K562 (cell line): ENCODE results near the gene PHLDB3. TPM values are rescaled to one million over a fixed set of nuclear protein-coding genes. Genes with fewer than 3 reads are reported as not detected.

ENCODE experiments used
- CBFA2T2 ChIP-seq: fragments of 450-650 bp; conservative IDR thresholded peaks from 2 replicates; pipeline ENCODE4 v1.6.1; 2017; ENCODE audit warnings: mild to moderate bottlenecking
- CC2D1A ChIP-seq: fragments of 450-650 bp; IDR thresholded peaks from 2 replicates; pipeline ENCODE4 v1.6.1; 2017; ENCODE audit warnings: mild to moderate bottlenecking
- CCNT2 ChIP-seq: IDR thresholded peaks from 2 replicates; pipeline ENCODE4 v1.6.1; 2011; ENCODE audit warnings: borderline replicate concordance, low read depth, mild to moderate bottlenecking, moderate library complexity, mixed read lengths, low read length; ENCODE audit not compliant: insufficient read length; ENCODE audit errors: extremely low read depth
- CTBP1 ChIP-seq: fragments of 450-650 bp; IDR thresholded peaks from 2 replicates; pipeline ENCODE4 v1.6.1; 2016; ENCODE audit warnings: borderline replicate concordance
- E2F3 ChIP-seq: fragments of 250-450 bp; sonication (Bioruptor Pico); IDR thresholded peaks from 2 replicates; pipeline ENCODE4 v1.4.0; 2020; ENCODE audit warnings: mild to moderate bottlenecking
- ETV1 ChIP-seq: fragments of 450-650 bp; conservative IDR thresholded peaks from 2 replicates; pipeline ENCODE4 v1.6.1; 2016; ENCODE audit warnings: missing genetic modification characterization, control low read depth, low read depth, missing compliant biosample characterization
- GTF2F1 ChIP-seq: IDR thresholded peaks from 2 replicates; pipeline ENCODE4 v1.6.1; 2011; ENCODE audit warnings: low read depth, low read length, improper control_type of control experiment
- HNRNPK ChIP-seq: fragments of 200-400 bp; formaldehyde crosslinking; IDR thresholded peaks from one replicate; pipeline ENCODE4 v1.6.1; 2018; ENCODE audit warnings: mild to moderate bottlenecking, low read depth, low read length; ENCODE audit not compliant: poor library complexity, severe bottlenecking
- KDM4B ChIP-seq, 2 experiments: fragments of 450-650 bp in 1 of 2; sonication (generic) in 1 of 2; IDR thresholded peaks; 2 replicates each; pipeline ENCODE4 v1.6.1; 2016 to 2017; ENCODE audit warnings: borderline replicate concordance in 2 of 2, antibody characterized with exemption in 1 of 2, low read depth in 1 of 2, mild to moderate bottlenecking in 1 of 2
- POLR2G ChIP-seq: fragments of 200-400 bp; formaldehyde crosslinking; IDR thresholded peaks from 2 replicates; pipeline ENCODE4 v1.6.1; 2017; ENCODE audit warnings: low read depth, mild to moderate bottlenecking, antibody characterized with exemption, low read length, moderate library complexity
- RB1 ChIP-seq: fragments of 450-650 bp; IDR thresholded peaks from 2 replicates; pipeline ENCODE4 v1.6.1; 2017; ENCODE audit warnings: low read depth, mild to moderate bottlenecking
- SMARCE1 ChIP-seq: fragments of 450-650 bp; IDR thresholded peaks from 2 replicates; pipeline ENCODE4 v1.7.1; 2016; ENCODE audit warnings: mild to moderate bottlenecking
- XRCC5 ChIP-seq: fragments of 200-400 bp; formaldehyde crosslinking; IDR thresholded peaks from 2 replicates; pipeline ENCODE4 v1.6.1; 2017; ENCODE audit warnings: low read depth, mild to moderate bottlenecking, low read length
- ZNF561 ChIP-seq: fragments of 450-650 bp; formaldehyde crosslinking; conservative IDR thresholded peaks from 2 replicates; pipeline ENCODE4 v1.4.0; 2020; ENCODE audit warnings: mild to moderate bottlenecking, moderate library complexity
- polyA plus RNA-seq, 8 experiments: library from polyadenylated mRNA; depleted of rRNA in 4 of 8; stranded (reverse) in 5 of 8; unstranded in 3 of 8; fragments of >200 nt; fragmentation: Nextera tagmentation in 2 of 8; fragmentation: Illumina TruSeq in 1 of 8; extraction: Ambion mirVana in 2 of 8; extraction: Trizol in 1 of 8; gene quantifications; 2 replicates each; pipeline versions ENCODE4 v1.2.1 to v1.2.3, GENCODE V29; 2011 to 2014; ENCODE audit warnings: inconsistent platforms in 1 of 8, missing spikeins in 1 of 8
- total RNA-seq, 7 experiments: library from RNA; depleted of rRNA in 6 of 7; stranded (reverse); fragments of >200 nt in 6 of 7; fragmentation: Illumina TruSeq in 2 of 7; extraction: Trizol in 2 of 7; gene quantifications; 2 replicates each; pipeline versions ENCODE4 v1.2.1 to v1.2.3, GENCODE V29; 2011 to 2021; ENCODE audit warnings: low replicate concordance in 1 of 7
- TF ChIP-seq, protein P1 (sequence below): fragments of 200-800 bp; sonication (Bioruptor generic); IDR thresholded peaks from 2 replicates; pipeline ENCODE4 v1.6.1; 2017; ENCODE audit warnings: missing genetic modification characterization, missing compliant biosample characterization
- TF ChIP-seq, protein P2 (sequence below): fragments of 250-450 bp; sonication (Bioruptor Pico); IDR thresholded peaks from 2 replicates; pipeline ENCODE4 v1.5.0; 2021
- TF ChIP-seq, protein P3 (sequence below): fragments of 250-450 bp; sonication (Bioruptor Pico); IDR thresholded peaks from 2 replicates; pipeline ENCODE4 v1.5.0; 2020; ENCODE audit warnings: mild to moderate bottlenecking
- TF ChIP-seq, protein P4 (sequence below), 3 experiments: fragments of 200-800 bp in 1 of 3; fragments of 250-450 bp in 1 of 3; fragments of 450-650 bp in 1 of 3; sonication (Bioruptor Pico) in 1 of 3; sonication (Bioruptor generic) in 1 of 3; formaldehyde crosslinking in 1 of 3; IDR thresholded peaks; 2 replicates each; pipeline versions ENCODE4 v1.6.1 to v1.8.0; 2016 to 2022; ENCODE audit warnings: mild to moderate bottlenecking in 2 of 3, missing genetic modification characterization in 2 of 3, missing compliant biosample characterization in 1 of 3, moderate library complexity in 1 of 3
- TF ChIP-seq, protein P5 (sequence below), 2 experiments: fragments of 250-450 bp in 1 of 2; fragments of 450-650 bp in 1 of 2; sonication (Bioruptor Pico) in 1 of 2; IDR thresholded peaks; 2 replicates each; pipeline versions ENCODE4 v1.6.1 to v1.8.0; 2016 to 2021; ENCODE audit warnings: mild to moderate bottlenecking in 2 of 2, moderate library complexity in 2 of 2, missing compliant biosample characterization in 1 of 2, missing genetic modification characterization in 1 of 2

PHLDB3 gene
- total and polyA plus RNA-seq, 9 of the 15 experiments (the other 6 are each of a cell fraction or from before 2014, with no cell fraction given), result 0.04 to 23.5 (median 3.9) TPM

DNA sequence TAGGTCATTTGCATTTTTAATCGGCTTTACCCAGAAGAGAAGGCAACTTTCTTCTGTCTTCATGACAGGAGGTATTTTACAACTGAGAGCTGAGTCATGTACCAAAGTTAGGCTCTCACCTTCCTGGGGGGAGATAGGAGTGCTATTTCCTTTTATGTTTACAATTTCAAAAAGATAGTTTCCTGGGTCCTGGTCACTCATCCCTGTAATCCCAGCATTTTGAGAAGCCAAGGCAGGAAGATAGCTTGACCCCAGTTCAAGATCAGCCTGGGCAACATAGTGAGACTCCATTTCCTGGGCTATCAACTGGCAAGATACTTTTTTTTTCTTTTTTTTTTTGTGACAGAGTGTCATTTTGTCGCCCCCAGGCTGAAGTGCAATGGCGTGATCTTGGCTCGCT lies 46.7 kb downstream of the PHLDB3 start (continued):
- TF ChIP-seq POLR2G (no peak), SMARCE1 (no peak), CCNT2 (no peak), E2F3 (no peak), ETV1 (0 out of 2 replicates have a peak, but pooled peaks have one; percentile 9), GTF2F1 (no peak), KDM4B (IDR thresholded peaks at IDR 0.05; ENCODE audit: borderline replicate concordance in 2 of 2, low read depth in 1 of 2) (no peak), HNRNPK (no peak), CC2D1A (0 out of 2 replicates have a peak, but pooled peaks have one; percentile 18), ZNF561 (no peak), CBFA2T2 (0 out of 2 replicates have a peak, but pooled peaks have one; percentile 7), RB1 (no peak), CTBP1 (peak; percentile 26; the same call in 1 of the 2 replicates), XRCC5 (no peak)
- TF ChIP-seq, protein P1, sequence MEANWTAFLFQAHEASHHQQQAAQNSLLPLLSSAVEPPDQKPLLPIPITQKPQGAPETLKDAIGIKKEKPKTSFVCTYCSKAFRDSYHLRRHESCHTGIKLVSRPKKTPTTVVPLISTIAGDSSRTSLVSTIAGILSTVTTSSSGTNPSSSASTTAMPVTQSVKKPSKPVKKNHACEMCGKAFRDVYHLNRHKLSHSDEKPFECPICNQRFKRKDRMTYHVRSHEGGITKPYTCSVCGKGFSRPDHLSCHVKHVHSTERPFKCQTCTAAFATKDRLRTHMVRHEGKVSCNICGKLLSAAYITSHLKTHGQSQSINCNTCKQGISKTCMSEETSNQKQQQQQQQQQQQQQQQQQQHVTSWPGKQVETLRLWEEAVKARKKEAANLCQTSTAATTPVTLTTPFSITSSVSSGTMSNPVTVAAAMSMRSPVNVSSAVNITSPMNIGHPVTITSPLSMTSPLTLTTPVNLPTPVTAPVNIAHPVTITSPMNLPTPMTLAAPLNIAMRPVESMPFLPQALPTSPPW, result no peak
- TF ChIP-seq, protein P2, sequence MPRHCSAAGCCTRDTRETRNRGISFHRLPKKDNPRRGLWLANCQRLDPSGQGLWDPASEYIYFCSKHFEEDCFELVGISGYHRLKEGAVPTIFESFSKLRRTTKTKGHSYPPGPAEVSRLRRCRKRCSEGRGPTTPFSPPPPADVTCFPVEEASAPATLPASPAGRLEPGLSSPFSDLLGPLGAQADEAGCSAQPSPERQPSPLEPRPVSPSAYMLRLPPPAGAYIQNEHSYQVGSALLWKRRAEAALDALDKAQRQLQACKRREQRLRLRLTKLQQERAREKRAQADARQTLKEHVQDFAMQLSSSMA (CRISPR knock-in tag), result no peak
- TF ChIP-seq, protein P3, sequence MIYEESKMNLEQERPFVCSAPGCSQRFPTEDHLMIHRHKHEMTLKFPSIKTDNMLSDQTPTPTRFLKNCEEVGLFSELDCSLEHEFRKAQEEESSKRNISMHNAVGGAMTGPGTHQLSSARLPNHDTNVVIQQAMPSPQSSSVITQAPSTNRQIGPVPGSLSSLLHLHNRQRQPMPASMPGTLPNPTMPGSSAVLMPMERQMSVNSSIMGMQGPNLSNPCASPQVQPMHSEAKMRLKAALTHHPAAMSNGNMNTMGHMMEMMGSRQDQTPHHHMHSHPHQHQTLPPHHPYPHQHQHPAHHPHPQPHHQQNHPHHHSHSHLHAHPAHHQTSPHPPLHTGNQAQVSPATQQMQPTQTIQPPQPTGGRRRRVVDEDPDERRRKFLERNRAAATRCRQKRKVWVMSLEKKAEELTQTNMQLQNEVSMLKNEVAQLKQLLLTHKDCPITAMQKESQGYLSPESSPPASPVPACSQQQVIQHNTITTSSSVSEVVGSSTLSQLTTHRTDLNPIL (CRISPR knock-in tag), result no peak
- TF ChIP-seq, protein P4, sequence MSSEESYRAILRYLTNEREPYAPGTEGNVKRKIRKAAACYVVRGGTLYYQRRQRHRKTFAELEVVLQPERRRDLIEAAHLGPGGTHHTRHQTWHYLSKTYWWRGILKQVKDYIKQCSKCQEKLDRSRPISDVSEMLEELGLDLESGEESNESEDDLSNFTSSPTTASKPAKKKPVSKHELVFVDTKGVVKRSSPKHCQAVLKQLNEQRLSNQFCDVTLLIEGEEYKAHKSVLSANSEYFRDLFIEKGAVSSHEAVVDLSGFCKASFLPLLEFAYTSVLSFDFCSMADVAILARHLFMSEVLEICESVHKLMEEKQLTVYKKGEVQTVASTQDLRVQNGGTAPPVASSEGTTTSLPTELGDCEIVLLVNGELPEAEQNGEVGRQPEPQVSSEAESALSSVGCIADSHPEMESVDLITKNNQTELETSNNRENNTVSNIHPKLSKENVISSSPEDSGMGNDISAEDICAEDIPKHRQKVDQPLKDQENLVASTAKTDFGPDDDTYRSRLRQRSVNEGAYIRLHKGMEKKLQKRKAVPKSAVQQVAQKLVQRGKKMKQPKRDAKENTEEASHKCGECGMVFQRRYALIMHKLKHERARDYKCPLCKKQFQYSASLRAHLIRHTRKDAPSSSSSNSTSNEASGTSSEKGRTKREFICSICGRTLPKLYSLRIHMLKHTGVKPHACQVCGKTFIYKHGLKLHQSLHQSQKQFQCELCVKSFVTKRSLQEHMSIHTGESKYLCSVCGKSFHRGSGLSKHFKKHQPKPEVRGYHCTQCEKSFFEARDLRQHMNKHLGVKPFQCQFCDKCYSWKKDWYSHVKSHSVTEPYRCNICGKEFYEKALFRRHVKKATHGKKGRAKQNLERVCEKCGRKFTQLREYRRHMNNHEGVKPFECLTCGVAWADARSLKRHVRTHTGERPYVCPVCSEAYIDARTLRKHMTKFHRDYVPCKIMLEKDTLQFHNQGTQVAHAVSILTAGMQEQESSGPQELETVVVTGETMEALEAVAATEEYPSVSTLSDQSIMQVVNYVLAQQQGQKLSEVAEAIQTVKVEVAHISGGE (CRISPR knock-in tag; IDR thresholded peaks at IDR 0.05), result no peak
- TF ChIP-seq, protein P5, sequence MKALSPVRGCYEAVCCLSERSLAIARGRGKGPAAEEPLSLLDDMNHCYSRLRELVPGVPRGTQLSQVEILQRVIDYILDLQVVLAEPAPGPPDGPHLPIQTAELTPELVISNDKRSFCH (CRISPR knock-in tag; IDR thresholded peaks at IDR 0.05), result no peak
- TF ChIP-seq, protein P5 (tag; IDR thresholded peaks at IDR 0.05), result no peak
